BJ (cell line): ENCODE measurements around the gene RBM22. TPM values are rescaled to one million over a fixed set of nuclear protein-coding genes. Genes with fewer than 3 reads are reported as not detected.

Experiments used
- CTCF ChIA-PET: fragments of 350-600 bp; formaldehyde crosslinking; extraction: SDS; loops from one replicate; lab custom pipeline; 2021; ENCODE audit warnings: antibody characterized with exemption, inconsistent platforms; lab: Yijun Ruan, JAX
- POLR2A ChIA-PET: fragments of 300-600 bp; sonication (Branson Sonifier 250); formaldehyde crosslinking; extraction: SDS; loops from one replicate; lab custom pipeline; 2021; ENCODE audit warnings: antibody characterized with exemption; lab: Charles Lee
- DNase-seq: peaks from one replicate; pipeline ENCODE4 v3.0.0-alpha.2; 2011; ENCODE audit warnings: low read depth
- H3K27me3 ChIP-seq: 2 replicates; pipeline ENCODE4 v1.6.0; 2011; ENCODE audit warnings: low read length; ENCODE audit not compliant: control insufficient read depth, insufficient read depth
- H3K36me3 ChIP-seq: 2 replicates; pipeline ENCODE4 v1.5.1; 2011; ENCODE audit warnings: low read length; ENCODE audit not compliant: control insufficient read depth, insufficient read depth
- H3K4me3 ChIP-seq: 2 replicates; pipeline ENCODE4 v1.5.1; 2011; ENCODE audit warnings: low read depth, mild to moderate bottlenecking, control low read depth, low read length
- polyA plus RNA-seq: library from polyadenylated mRNA; depleted of rRNA; stranded (reverse); fragments of >200 nt; gene quantifications from 2 replicates; pipeline ENCODE4 v1.2.3, GENCODE V29; 2011
- TF ChIP-seq, protein P1 (sequence below): IDR thresholded peaks from 2 replicates; pipeline ENCODE4 v1.5.1; 2011; ENCODE audit warnings: low read depth, mild to moderate bottlenecking, control low read depth, inconsistent platforms, low read length, moderate library complexity; ENCODE audit not compliant: insufficient read depth

Gene RBM22
- polyA plus RNA-seq, 1 experiment = 31.4 TPM

DNA sequence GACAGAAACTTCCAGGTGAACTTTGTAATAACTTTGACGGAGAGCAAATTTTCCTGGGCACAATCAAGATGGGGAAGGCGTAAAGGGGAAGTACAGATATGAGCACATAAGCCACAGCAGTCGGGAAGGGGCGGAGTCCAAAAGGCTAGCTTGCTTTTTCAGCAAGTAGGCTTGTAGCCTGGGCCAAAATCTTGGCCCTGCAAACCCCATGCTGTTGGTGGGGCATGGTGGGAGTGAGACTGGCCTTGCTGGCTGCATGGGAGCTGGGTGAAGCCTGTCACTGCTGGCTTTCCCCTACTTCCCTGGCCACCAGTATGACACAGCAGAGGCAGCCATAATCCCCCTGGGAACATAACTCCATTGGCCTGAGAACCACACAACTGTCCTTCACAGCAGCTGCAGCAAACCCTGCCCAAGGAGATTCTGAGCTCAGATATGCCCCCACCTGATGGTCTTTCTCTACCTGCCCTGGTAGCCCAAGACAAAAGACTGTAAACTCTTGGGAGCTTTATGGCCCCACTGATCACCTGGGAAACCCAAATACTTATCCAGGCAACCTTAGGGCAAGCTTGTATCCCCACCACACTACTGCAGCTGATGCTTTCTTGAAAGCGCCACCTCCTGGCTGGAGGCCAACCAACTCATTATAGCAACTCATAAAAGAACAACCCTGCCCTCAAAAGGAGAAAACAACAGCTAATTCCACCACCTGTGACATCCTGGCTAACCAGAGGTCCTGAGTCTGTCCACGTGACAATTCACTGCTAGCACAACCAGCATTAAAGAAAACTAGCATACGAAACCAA lies 33.9 kb upstream of the RBM22 start:
- Histone ChIP-seq H3K27me3 (no peaks in the 10 kb centered on the region), H3K36me3 (peaks cover 6% of the 10 kb centered on the region), H3K4me3 (no peak overlapping the region)
- ChIA-PET POLR2A (no interaction called here), CTCF (no interaction called here)
- TF ChIP-seq, protein P1, sequence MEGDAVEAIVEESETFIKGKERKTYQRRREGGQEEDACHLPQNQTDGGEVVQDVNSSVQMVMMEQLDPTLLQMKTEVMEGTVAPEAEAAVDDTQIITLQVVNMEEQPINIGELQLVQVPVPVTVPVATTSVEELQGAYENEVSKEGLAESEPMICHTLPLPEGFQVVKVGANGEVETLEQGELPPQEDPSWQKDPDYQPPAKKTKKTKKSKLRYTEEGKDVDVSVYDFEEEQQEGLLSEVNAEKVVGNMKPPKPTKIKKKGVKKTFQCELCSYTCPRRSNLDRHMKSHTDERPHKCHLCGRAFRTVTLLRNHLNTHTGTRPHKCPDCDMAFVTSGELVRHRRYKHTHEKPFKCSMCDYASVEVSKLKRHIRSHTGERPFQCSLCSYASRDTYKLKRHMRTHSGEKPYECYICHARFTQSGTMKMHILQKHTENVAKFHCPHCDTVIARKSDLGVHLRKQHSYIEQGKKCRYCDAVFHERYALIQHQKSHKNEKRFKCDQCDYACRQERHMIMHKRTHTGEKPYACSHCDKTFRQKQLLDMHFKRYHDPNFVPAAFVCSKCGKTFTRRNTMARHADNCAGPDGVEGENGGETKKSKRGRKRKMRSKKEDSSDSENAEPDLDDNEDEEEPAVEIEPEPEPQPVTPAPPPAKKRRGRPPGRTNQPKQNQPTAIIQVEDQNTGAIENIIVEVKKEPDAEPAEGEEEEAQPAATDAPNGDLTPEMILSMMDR = no peak
- no peak for DNase-seq

DNA sequence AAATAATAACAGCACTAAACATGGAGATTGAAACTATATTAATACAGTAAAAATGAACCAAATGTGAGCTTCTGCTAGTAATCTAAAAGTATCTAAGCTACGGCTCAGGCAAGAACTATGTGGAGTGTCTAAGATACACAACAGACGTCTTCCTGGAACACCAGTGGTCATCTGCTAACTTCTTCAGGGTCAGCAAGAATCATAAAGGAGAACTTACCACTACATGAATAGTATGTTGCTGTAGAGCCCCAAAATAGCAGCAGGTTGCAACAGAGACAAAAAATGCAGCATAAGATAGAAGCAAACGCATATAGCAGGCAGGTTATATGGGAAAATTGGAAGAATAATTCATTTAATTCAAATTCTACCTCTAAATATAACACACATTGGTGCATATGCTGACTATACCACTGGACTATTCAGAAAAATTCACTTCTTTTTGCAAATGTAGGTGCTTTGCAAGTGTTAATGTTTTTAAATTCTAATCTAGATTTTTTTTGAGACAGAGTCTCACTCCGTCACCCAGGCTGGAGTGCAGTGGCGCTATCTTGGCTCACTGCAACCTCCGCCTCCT lies 30.9 kb upstream of the RBM22 start:
- POLR2A ChIA-PET = no interaction called here

DNA sequence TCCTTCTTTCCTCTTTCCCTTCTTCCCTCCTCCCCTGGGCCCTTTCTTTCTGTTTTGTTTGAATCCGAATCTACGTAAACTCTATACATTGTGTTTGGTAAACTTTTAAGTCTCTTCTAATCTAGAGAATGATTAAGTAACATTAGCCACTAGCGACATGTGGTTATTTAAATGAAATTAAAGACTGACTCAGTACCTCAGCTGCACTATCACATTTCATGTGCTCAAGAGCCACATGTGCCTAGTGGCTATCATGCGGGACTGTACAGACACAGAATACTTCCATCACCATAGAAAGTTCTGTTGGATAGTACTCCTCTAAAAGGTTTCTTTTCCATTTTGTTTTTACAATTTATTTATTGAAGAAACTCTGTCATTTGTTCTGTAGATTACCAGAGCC lies 29.0 kb upstream of the RBM22 start:
- Histone ChIP-seq H3K36me3 (peaks cover 8% of the 10 kb centered on the region), H3K27me3 (no peaks in the 10 kb centered on the region), H3K4me3 (no peak overlapping the region)
- ChIA-PET POLR2A (no interaction called here), CTCF (interaction anchor here (1.1 kb wide), 1 partner anchor 49 kb away, joined by 3 read pairs; the partner anchor contains the start of gene SMIM3)
- TF ChIP-seq, protein P1 = no peak
- DNase-seq = no peak

More for the DNA sequence above, 30.9 kb upstream of the RBM22 start:
- TF ChIP-seq, protein P1 = no peak
- CTCF ChIA-PET = interaction anchor here (0.6 to 1.7 kb wide), 3 partner anchors 10 to 177 kb away, joined by 3 read pairs; no protein-coding TSS in a partner anchor
- no peaks in the 10 kb centered on the region for H3K27me3 ChIP-seq
- DNase-seq = no peak
- peaks cover 8% of the 10 kb centered on the region for H3K36me3 ChIP-seq
- no peak overlapping the region for H3K4me3 ChIP-seq

DNA sequence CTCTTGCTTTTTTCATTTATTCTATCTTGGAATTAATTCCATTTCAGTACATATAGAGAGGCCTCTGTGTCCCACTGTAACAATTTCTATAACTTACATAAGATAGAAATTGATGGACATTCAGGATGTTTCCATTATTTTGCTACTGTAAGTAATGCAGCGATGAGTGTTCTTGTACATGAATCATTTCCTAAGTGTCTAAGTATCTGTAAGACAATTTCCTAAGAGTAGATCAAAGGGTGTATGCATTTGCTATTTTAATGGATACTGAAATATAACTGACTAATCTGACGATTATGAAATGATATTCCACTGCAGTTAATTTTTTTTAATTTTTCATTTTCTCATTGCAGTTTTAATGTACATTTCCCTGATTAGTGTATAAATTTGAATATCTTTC lies 23.0 kb upstream of the RBM22 start:
- DNase-seq = no peak
- ChIA-PET CTCF (no interaction called here), POLR2A (no interaction called here)
- H3K27me3 ChIP-seq = no peaks in the 10 kb centered on the region
- TF ChIP-seq, protein P1 = no peak
- H3K36me3 ChIP-seq = peaks cover 7% of the 10 kb centered on the region
- H3K4me3 ChIP-seq = no peak overlapping the region

DNA sequence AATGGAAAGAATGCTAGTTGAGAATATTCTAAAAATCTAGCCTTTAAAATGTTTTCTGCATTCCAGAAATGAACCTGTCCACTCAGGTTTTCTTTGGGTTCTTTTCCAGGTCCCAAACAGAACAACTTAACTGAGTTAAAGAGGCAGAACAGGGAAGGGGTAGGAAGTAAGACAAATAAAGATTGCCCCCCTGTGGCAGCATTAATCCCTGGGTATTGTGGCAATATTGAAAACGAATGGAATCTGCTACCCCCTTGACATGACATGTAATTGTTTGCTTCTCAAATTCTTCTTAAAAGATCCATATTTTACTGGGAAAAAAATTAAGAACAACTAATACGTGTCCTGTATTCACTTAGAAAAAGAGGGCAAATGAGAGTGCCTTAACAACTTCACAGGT lies 9.3 kb upstream of the RBM22 start:
- ChIA-PET POLR2A (no interaction called here), CTCF (interaction anchor here (1.0 kb wide), 1 partner anchor 251 kb away, joined by 3 read pairs; no protein-coding TSS in a partner anchor)
- Histone ChIP-seq H3K4me3 (no peak overlapping the region), H3K36me3 (peaks cover 8% of the 10 kb centered on the region), H3K27me3 (no peaks in the 10 kb centered on the region)
- TF ChIP-seq, protein P1 = peak; percentile 35
- DNase-seq = no peak
